GM19455 (cell line): ENCODE data around the gene PLA2G2D.

Source experiments
- ATAC-seq: cut with Tn5 transposase; IDR thresholded peaks from one replicate; pipeline ENCODE4 v1.9.1; 2021; ENCODE audit not compliant: unreplicated experiment

The PLA2G2D gene

DNA sequence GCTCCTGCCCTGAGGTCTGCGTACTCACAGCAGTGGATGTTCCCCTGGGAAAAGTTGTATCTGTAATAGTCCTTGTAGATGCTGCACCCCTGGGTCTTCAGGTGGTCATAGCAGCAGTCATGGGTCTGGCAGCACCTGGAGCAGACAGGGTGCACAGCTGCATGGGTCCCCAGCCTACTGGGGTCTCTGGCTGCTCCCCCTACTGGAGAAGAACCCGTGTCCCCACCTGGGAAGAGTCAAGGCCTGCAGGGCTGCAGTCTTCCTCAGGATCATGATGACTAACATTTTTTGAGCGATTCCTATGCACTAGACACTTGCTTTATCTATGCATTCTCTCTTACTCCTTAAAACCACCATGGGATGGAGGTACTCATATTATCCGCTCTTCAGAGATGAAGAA is 3.9 kb downstream of the PLA2G2D start:
- no peak for ATAC-seq

DNA sequence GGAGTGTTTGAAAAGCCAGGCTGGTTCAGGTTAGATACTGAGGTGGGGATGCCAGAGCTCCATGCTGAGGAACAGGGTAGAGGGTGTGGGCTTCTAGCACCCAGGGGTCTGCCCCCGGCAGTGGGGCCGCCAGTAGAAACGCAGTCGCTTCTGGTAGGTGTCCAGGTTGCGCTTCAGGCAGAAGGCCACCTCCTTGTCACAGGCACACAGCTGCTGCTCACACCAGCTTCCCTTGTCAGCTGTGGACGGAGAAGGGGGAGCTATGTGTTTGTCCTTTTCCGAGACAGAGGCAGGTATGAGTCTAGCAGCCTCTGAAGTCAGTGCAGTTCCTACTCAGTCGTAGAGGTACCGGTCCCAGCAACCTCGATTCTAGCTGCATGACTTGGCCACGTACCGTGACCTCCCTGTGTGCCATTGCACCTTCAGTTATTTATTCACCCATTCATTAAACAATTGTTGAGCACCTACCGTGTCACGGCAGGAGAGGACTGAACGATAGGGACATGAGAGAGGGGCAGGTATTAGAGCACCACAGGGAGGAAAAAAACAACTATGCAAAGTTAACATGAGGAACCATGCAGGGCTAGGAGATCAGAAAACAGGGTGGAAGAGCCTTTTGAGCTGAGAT is 5.2 kb downstream of the PLA2G2D start:
- ATAC-seq: no peak

DNA sequence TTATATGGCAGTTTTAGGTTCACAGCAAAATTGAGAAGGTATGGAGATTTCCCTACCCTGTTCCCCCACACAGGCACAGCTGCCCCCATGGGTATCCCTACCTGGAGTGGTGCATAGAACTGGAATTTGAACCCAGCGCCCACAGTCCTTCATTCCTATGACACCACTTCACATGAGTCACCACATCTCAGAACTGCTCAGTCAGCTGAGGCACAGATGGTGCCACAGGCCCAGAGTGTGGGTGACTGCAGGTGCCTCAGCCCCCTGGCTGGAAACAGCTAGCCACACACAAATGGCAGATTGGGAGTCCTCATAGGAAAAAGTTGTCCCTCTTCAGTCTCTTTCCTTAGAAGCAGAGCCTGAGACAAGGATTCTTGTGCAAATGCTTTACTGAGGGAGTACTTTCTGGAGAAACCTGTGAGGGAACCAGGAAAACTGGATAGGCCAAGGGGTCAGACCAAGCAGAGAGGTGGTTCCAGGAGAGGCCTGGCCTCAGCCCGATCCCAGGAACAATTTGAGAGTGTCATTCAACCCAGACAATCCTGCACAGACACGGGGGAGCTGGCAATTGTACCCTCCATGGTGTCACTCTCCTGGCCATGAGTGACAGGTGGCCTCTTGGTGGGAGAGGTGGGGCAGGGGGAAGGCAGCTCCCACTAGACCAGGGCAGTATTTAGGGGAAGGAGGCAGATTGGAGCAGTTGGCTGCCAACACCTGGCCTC is 6.9 kb downstream of the PLA2G2D start:
- no peak for ATAC-seq

DNA sequence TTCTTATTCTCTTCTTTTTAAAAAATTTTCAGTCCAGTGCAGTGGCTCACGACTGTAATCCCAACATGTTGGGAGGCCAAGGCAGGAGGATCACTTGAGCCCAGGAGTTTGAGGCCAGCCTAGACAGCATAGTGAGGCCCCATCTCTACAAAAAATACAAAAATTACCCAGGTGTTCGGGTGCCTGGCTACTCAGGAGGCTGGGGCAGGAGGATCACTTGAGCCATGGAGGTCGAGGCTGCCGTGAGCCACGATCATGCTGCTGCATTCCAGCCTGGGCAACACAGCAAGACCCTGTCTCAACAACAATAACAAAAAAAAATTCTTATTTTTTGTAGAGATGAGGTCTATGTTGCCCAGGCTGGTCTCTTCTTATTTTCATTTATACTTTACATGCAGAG is 7.9 kb downstream of the PLA2G2D start:
- ATAC-seq: no peak

DNA sequence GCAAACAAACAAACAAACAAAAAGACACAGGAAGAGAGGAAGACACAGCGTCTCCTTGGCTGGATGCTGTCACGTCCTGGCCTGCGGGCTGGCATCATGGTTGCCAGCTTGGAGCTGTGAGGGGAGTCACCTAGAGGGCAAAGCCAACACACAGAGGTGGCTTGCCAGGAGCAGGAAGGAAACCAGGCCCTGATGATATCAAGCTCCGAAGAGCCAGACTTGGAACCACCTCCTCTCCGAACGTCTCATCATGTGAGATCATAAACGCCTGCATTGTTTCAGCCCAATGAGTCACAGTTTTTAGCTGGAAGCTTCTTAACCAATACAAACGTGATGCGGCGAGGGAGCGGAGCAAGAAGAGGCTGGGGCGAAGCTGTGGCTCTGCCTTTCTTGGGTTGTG is 8.7 kb downstream of the PLA2G2D start:
- ATAC-seq: no peak

DNA sequence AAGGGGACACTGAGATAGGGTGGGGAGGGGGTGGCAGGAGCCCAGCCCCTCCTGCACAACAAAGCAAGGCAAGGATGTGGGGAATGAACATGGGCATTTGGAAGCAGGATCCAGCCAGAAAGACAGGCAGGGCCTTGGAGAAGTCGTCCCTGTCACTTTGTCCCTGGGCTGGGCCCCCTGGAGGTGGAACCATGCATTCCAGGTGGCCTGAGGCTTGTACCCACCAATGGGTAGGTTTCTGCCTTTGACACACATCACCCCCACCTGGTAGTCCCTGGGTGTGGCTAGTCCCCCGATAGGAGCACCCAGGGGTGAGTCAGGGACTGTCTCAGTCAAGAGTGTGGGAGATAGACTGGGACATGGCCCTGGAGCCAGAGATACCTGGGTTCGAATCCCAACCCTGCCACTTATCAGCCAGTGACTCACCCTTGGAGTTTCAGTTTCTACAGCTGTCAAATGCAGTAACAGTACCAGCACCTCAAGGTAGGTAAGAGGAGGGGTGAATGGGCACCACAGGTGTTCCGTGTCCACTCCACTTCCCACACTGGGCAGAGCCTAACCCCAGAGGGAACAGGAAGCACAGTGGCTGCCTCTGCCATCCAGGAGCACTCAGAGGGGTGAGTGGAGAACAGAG is 10.0 kb downstream of the PLA2G2D start:
- no peak for ATAC-seq

DNA sequence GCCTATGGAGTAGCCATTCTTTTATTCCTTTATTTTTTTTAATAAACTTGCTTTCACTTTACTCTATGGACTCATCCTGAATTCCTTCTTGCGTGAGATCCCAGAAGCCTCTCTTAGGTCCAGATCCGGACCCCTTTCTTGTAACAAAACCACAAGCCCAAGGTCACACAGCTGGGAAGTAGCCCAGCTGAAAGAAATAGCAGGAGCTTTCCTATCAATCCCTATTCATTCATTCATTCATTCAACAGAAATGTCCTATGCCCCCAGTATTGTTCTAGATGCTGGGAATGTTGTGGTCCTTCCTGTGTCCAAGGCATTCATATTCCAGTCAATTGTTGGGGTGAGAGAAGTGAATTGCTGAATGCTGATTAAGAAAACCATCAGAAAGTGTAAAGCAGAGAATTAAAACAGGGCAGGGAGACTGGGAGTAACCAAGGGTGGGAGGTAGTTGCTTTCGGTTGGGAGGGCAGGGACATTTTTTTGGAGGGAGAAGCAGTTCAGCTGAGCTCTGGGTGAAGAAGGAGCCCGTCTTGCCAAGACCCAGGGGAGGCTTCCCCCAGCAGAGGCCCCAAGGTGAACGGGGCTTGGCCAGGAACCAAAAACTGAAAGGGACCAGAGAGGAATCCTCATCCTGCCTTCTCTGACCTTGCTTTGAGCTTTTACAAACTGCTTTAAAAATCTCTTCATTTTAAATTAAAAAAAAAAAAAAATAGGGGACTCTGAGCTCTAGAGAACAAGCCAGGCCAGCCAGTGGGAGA is 10.8 kb downstream of the PLA2G2D start:
- ATAC-seq: no peak

DNA sequence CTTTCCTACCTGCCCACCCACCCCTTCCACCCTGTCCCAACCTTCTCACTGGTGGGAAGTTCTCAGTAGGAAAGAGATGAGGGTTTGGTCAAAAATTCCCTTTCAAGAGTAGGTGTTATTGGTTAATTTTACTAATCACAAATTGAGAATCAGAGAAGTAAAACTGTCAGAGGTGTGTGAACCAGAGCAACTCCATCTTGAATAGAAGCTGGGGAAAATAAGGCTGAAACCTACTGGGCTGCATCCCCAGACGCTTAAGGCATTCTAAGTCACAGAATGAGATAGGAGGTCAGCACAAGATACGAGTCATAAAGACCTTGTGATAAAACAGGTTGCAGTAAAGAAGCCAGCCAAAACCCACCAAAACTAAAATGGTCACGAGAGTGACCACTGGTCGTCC is 11.5 kb downstream of the PLA2G2D start:
- no peak for ATAC-seq

DNA sequence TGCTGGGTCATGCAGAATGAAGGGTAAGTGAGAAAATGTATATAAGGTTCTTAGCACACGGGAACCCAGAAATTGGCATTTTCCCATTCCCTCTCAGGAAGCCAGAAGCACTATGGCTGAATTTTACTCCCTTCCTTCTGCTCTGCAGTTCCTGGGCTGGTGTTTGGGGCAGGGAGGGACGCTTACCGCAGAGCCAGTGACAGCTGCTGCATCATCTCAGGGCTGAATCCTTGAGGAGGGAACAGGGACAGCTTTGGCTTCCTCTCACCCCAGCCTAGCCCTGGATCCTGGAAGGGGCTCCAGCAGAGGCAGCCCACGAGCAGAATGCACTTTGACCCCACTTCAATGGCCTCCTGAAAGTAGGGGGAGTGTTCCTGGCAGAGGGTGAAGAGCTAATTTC is 12.0 kb downstream of the PLA2G2D start:
- ATAC-seq: no peak

DNA sequence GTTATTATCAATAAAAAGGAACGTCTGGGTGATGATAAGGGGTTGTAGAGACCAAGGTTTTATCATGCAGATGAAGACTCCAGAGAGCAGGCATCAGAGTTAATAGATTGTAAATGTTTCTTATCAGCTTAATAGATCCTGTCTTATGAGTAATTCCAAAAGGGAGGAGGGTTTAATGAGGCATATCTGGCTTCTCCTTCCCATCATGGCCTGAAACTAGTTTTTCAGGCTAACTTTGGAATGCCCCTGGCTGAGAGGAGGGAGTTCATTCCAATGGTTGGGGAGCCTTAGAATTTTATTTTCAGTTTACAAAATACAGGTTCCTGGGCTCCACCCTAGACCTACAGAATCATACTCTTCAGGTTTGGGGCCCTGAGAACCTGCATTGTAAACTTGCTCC is 13.5 kb downstream of the PLA2G2D start:
- ATAC-seq: no peak

DNA sequence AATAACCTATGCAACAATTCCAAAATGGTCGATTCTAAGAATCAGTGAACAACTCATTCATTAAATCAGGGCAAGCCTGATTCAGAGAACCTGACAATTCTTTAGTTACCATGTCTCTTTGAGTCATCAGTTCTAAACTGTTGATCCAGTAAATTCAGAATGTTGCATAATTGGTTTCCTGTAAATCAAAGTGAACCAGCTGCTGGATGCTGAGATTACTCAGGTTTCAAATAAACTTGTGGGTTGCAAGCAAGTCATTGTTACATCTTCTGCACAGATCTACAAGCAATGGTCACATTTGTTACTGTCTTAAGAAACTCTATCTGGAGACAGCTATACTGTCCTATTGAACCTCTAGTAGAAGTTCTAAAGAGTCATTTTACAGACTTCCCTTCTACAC is 16.5 kb downstream of the PLA2G2D start:
- ATAC-seq: no peak

DNA sequence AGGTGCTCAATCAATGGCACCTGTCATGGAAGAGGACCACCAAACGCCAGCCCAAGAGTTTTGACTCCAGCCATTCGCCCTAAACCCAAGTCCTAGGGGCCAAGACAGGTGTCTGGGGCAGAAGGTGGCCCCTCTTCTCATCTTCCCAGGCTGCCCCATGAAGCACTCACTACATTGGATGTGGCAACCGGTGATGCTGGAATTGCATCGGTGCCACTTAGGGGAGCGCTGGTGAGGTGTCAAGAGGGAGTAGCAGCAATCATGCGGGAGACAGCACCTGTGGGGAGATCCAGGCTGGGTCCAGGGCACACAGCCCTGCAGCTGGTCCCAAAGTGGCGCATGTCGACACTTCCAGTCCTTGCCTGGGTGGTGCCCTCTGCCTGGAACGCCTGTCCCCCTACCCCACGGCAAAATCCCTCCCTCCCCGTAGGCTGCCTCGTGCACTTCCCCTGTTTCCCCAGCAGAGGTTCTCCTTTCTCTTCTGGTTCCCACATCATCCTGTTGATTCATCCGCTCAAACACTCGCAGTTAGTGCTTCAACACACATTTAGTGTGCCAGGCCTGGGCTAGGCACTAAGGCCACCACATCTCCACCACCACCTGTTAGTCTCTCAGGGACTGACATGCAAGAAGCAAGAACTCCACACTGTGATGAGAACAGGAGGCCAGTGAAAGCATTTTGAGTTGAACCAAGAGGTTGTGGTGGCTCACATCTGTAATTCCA is 18.5 kb downstream of the PLA2G2D start:
- no peak for ATAC-seq

DNA sequence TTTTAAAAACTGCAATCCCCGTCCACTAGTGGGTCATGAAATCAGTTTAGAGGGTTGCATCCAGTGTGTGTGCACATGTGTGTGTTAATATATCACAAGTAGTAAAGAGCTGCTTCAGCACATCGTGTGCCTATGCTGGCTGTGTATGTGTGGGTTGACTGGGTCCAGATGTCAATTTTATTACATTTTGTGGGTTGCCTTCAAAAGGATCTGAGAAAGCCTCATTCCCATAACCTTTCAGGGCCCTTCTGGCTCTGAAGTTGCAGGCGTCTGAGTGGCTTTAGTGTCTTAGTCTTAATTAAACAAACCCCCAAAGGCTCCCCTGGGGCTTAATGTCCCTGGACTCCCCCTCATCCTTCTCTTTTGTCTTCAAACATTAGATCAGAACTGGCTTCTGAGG is 19.8 kb downstream of the PLA2G2D start:
- no peak for ATAC-seq

DNA sequence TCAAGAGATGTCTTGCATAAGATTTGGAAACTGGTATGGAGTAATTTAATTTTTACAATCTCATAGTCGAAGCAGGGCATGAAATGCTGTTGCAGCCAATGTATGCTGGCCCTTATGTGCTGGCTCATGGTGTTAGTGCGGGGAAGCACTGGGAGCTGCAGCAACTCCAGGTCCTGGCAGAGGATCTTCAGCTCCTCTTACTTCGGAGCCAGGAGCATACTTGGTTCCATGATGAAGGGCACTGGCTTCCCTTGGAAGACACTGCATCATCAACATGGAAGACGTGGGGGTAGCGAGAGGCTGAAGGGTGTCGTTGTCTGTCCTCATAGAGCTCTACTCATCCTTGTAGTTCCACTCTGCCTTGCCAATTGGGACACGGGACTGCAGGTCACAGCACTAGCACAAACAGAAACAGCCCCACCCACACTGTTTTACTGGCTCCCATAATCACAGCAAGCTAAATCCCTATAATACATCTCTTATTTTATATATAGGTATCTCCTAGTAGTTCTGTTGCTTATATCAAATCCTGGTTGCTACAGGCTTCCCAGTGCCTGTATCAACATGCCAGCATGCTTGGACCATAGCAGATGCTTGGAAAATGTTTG is 22.4 kb downstream of the PLA2G2D start:
- ATAC-seq: no peak

DNA sequence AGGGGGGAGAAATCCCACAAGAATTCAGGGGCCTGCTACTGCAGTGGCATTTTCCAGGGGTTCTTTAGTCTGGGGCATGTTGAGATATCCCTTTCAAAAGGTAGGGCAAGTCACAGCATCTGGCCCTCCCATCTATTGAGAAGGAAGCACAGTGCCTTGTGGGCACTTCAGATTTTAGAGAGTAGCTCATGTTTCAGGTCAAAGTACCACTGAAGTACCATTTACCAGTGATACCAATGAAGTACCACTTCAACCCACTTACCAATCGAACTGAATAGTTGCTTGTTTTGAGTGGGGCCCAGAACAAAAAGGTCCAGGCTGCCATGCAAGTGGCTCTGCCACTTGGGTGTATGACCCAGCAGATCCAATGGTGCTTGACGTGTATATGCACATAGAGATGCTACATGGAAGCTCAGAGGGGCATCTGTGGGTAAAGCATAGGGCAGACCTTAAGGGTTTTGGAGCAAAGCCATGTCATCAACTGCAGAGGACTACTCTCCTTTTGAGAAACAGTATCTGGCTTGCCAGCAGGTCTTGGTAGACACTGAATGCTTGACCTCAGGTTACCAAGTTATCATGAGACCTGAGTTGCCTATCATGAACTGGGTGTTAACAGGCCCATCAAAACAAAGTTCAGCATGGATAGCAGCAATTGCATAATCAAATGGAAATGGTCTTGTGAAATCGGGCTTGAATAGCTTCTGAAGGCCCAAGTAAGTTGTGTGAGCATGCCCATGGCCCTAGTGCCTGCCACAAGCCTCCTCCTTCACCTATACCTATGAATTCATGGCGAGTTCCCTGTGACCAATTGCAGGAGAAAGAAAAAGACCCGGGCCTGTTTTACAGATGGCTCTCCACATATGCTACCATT is 23.5 kb downstream of the PLA2G2D start:
- no peak for ATAC-seq

DNA sequence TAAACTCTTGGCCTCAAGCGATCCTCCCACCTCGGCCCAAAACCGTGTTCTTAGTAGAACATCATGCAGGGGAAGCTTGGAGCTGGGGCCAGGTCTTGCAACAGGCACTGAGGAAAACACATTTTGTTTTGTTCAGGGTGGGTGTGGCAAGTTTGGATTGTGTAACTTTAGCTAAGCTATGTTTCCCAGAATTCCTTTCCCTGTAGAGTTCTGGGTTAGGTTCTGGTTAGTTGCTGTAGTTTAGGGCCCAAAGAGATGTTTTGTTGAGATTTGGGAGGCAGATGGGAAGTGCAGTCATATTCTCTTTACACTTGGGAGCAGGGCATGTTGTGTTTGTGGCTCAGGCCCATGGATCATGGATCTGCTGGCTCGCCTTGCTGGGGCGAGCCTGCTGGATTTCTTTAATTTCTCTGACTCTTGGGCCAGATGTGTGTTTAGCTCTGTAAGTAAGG is 25.4 kb downstream of the PLA2G2D start:
- no peak for ATAC-seq

DNA sequence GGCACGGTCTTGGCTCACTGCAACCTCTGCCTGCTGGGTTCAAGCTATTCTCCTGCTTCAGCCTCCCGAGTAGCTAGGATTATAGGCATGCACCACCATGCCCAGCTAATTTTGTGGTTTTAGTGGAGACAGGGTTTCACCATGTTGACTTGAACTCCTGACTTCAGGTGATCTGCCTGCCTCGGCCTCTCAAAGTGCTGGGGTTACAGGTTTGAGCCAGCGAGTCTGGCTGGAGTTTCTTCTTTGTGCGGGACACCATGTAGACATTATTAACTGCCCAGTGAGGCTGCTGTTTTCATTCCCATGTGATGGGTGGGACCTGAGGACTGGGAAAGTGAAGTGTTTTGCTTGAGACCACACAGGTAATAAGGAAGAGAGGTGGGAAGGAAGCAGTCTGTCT is 26.0 kb downstream of the PLA2G2D start:
- no peak for ATAC-seq

DNA sequence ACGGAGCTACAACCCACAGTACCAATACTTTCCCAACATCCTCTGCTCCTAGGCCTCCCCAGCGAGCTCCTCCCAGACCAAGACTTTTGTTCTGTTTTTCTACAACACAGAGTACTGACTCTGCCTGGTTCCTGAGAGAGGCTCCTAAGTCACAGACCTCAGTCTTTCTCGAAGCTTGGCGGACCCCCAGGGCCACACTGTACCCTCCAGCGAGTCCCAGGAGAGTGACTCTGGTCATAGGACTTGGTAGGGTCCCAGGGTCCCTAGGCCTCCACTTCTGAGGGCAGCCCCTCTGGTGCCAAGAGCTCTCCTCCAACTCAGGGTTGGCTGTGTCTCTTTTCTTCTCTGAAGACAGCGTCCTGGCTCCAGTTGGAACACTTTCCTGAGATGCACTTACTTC is 28.7 kb downstream of the PLA2G2D start:
- no peak for ATAC-seq

DNA sequence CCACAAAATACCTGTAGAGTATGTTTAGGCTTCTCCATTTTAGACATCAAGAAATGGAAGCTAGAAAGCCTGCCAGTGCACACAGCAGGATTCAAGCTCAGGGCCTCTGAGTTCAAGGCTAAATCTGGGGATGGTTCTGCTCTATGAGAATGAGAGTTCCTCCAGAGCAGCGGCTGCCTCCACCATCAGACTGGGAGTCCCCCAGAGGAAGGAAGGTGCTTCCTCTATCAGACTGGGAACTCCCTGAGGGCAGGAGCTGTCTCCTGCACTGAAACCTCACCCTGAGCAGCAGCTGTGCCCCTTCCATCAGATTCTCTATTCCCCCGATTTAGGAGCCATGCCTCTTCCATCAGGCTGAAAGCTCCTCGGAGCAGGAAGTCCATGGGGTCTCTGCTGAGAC is 29.2 kb downstream of the PLA2G2D start:
- no peak for ATAC-seq
